G401 (cell line): ENCODE measurements around the gene SPDYE4. TPM values are rescaled to one million over a fixed set of nuclear protein-coding genes. Genes with fewer than 3 reads are reported as not detected.

ENCODE experiments used
- DNase-seq: peaks from one replicate; pipeline ENCODE4 v3.0.0-alpha.2; 2015; ENCODE audit warnings: low spot score
- in situ Hi-C: cut with HindIII; loops from 2 replicates; pipeline ENCODE4 v1.10.0; 2016; ENCODE audit warnings: low sequenced_read_pairs, mixed read lengths
- total RNA-seq: library from RNA; depleted of rRNA; stranded (reverse); fragments of >200 nt; shearing (Covaris generic); gene quantifications from 2 replicates; pipeline ENCODE4 v1.2.3, GENCODE V29; 2014

Gene SPDYE4
- total RNA-seq, 1 experiment from 2014 or later: not detected

GRCh38 chr17:8788998-8789397 is 30.7 kb upstream of the SPDYE4 start:
- in situ Hi-C loops: no loop called here

GRCh38 chr17:8785547-8786413 is 27.4 kb upstream of the SPDYE4 start:
- DNase-seq: peak; percentile 49
- in situ Hi-C loops: no loop called here

More at GRCh38 chr17:8788998-8789397, 30.7 kb upstream of the SPDYE4 start:
- no peak for DNase-seq

- no peak for DNase-seq
- in situ Hi-C loops: no loop called here
Observed at GRCh38 chr17:8782176-8782575, 23.8 kb upstream of the SPDYE4 start.

GRCh38 chr17:8781776-8782175 is 23.4 kb upstream of the SPDYE4 start:
- no peak for DNase-seq
- in situ Hi-C loops: no loop called here

- in situ Hi-C loops: no loop called here
- DNase-seq: no peak
Observed at GRCh38 chr17:8776881-8777280, 18.5 kb upstream of the SPDYE4 start.

- in situ Hi-C loops: no loop called here
Observed at GRCh38 chr17:8776248-8776647, 17.9 kb upstream of the SPDYE4 start.

GRCh38 chr17:8766731-8767130 is 8.4 kb upstream of the SPDYE4 start:
- DNase-seq: no peak
- in situ Hi-C loops: no loop called here

More at GRCh38 chr17:8776248-8776647, 17.9 kb upstream of the SPDYE4 start:
- DNase-seq: no peak

- DNase-seq: no peak
- in situ Hi-C loops: no loop called here
Observed at GRCh38 chr17:8762012-8762411, 3.7 kb upstream of the SPDYE4 start.

GRCh38 chr17:8757189-8757588 is 1.2 kb downstream of the SPDYE4 start:
- DNase-seq: no peak
- in situ Hi-C loops: no loop called here

GRCh38 chr17:8755590-8756255 is 2.6 kb downstream of the SPDYE4 start:
- in situ Hi-C loops: no loop called here
- DNase-seq: no peak

- in situ Hi-C loops: no loop called here
Observed at GRCh38 chr17:8754890-8755289, 3.5 kb downstream of the SPDYE4 start.

GRCh38 chr17:8753976-8754440 is 4.3 kb downstream of the SPDYE4 start:
- in situ Hi-C loops: no loop called here

More at GRCh38 chr17:8754890-8755289, 3.5 kb downstream of the SPDYE4 start:
- DNase-seq: no peak

GRCh38 chr17:8753136-8753975 is 5.0 kb downstream of the SPDYE4 start:
- in situ Hi-C loops: no loop called here
- no peak for DNase-seq

More at GRCh38 chr17:8753976-8754440, 4.3 kb downstream of the SPDYE4 start:
- DNase-seq: peak; percentile 3

- in situ Hi-C loops: no loop called here
- no peak for DNase-seq
Observed at GRCh38 chr17:8749616-8750015, 8.7 kb downstream of the SPDYE4 start.

GRCh38 chr17:8747742-8748141 is 10.6 kb downstream of the SPDYE4 start:
- in situ Hi-C loops: no loop called here
- DNase-seq: no peak

GRCh38 chr17:8746501-8747236 is 11.7 kb downstream of the SPDYE4 start:
- in situ Hi-C loops: no loop called here

GRCh38 chr17:8745586-8746500 is 12.5 kb downstream of the SPDYE4 start:
- peak; percentile 38 for DNase-seq
- in situ Hi-C loops: no loop called here

More at GRCh38 chr17:8746501-8747236, 11.7 kb downstream of the SPDYE4 start:
- no peak for DNase-seq
